ENCODE data around the gene ALMS1. TPM values are rescaled to one million over a fixed set of nuclear protein-coding genes. Genes with fewer than 3 reads are reported as not detected.

Gene ALMS1
- polyA plus RNA-seq, 3 donors, result 0.55 to 5.2 (median 0.64) TPM

DNA sequence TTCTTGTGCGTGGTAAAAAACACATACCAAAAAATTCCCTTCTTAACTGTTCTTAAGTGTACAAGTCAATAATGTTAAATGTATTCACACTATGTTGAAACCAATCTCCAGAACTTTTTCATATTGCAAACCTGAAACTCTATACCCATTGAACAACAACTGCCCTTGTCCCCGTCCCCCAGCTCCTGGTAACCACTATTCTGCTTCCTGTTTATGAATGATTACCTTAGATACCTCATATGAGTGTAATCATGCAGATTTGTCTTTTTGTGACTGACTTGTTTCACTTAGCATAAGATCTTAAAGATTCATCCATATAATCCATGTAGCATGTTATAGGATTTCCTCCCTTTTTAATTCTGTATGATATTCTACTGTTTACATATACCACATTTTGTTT is 196.7 kb downstream of the ALMS1 start:
- H2AFZ ChIP-seq (ENCODE audit: insufficient read depth, low read depth, low read length, poor library complexity, severe bottlenecking), result no peak overlapping the region
- intact Hi-C loops (cut with micrococcal nuclease), result no loop called here
- Mint-ChIP-seq H3K27me3 (ENCODE audit: low read depth in 3 of 3) (no peaks in the 10 kb centered on the region), H3K4me3 (no peak overlapping the region), H3K36me3 (peaks cover 9 to 19% of the 10 kb centered on the region in 2 donors), H3K4me1 (no peaks in the 10 kb centered on the region), H3K27ac (no peak overlapping the region), H3K9me3 (peaks cover 2 to 20% (median 11%) of the 10 kb centered on the region in 7 donors)
- no peaks in the 10 kb centered on the region for H3K4me1 ChIP-seq (ENCODE audit: control insufficient read depth in 1 of 2, insufficient read depth in 2 of 2, low read length in 2 of 2)
- no peaks in the 10 kb centered on the region for H3K9me3 ChIP-seq (replicated peaks in 1 of 2; ENCODE audit: control insufficient read depth in 1 of 2, insufficient read depth in 1 of 2, low read length in 2 of 2)
- DNase-seq, result no peak
- H3K79me2 ChIP-seq (ENCODE audit: insufficient read depth, low read length), result no peaks in the 10 kb centered on the region
- H4K20me1 ChIP-seq (ENCODE audit: insufficient read depth, low read length), result no peaks in the 10 kb centered on the region
- H3K27me3 ChIP-seq (ENCODE audit: control insufficient read depth in 2 of 2, insufficient read depth in 2 of 2, low read length in 2 of 2), result no peaks in the 10 kb centered on the region
- no peaks in the 10 kb centered on the region for H3K36me3 ChIP-seq (replicated peaks in 1 of 2; ENCODE audit: control insufficient read depth in 1 of 2, insufficient read depth in 2 of 2, low read length in 2 of 2)
- TF ChIP-seq, protein P1, sequence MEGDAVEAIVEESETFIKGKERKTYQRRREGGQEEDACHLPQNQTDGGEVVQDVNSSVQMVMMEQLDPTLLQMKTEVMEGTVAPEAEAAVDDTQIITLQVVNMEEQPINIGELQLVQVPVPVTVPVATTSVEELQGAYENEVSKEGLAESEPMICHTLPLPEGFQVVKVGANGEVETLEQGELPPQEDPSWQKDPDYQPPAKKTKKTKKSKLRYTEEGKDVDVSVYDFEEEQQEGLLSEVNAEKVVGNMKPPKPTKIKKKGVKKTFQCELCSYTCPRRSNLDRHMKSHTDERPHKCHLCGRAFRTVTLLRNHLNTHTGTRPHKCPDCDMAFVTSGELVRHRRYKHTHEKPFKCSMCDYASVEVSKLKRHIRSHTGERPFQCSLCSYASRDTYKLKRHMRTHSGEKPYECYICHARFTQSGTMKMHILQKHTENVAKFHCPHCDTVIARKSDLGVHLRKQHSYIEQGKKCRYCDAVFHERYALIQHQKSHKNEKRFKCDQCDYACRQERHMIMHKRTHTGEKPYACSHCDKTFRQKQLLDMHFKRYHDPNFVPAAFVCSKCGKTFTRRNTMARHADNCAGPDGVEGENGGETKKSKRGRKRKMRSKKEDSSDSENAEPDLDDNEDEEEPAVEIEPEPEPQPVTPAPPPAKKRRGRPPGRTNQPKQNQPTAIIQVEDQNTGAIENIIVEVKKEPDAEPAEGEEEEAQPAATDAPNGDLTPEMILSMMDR (IDR thresholded peaks at IDR 0.05), result no peak
- no CpG with 5 or more reads among the region's 2 CpGs for WGBS (ENCODE audit: insufficient coverage)
- H3K27ac ChIP-seq (ENCODE audit: low read depth in 1 of 2, low read length in 2 of 2), result no peak overlapping the region
- H3K4me2 ChIP-seq (replicated peaks; ENCODE audit: extremely low read depth, low read length, poor library complexity, severe bottlenecking), result no peak overlapping the region
- no peak overlapping the region for H3K4me3 ChIP-seq (replicated peaks in 1 of 3; ENCODE audit: low read depth in 2 of 3, low read length in 3 of 3)
- H3K9ac ChIP-seq (ENCODE audit: insufficient read depth, low read length, poor library complexity, severe bottlenecking), result no peak overlapping the region

DNA sequence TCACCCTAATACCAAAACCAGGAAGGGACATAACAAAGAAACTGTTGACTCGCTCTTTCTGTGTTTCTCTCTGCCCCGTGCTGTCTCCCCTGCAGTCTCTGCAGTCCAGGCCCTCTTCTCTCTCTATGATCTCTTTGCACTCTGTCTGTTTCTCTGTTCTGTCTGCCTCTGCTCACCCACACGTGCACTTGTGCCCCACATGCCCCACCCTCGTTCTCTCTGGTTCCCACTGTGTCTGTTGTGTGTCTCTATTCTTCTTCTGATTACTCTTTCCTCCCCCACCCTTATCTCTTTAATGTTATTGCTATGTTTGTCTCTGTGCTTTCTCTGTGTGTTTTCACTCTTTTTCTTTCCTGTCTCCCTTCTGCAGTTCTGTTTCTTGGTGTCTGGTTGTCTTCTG is 202.5 kb downstream of the ALMS1 start:
- Histone ChIP-seq H3K36me3 (replicated peaks in 1 of 2; ENCODE audit: control insufficient read depth in 1 of 2, insufficient read depth in 2 of 2, low read length in 2 of 2) (no peaks in the 10 kb centered on the region), H3K4me2 (replicated peaks; ENCODE audit: extremely low read depth, low read length, poor library complexity, severe bottlenecking) (no peak overlapping the region), H3K9ac (ENCODE audit: insufficient read depth, low read length, poor library complexity, severe bottlenecking) (no peak overlapping the region), H3K27me3 (ENCODE audit: control insufficient read depth in 2 of 2, insufficient read depth in 2 of 2, low read length in 2 of 2) (no peaks in the 10 kb centered on the region), H4K20me1 (ENCODE audit: insufficient read depth, low read length) (no peaks in the 10 kb centered on the region), H3K4me1 (ENCODE audit: control insufficient read depth in 1 of 2, insufficient read depth in 2 of 2, low read length in 2 of 2) (no peaks in the 10 kb centered on the region), H3K4me3 (replicated peaks in 1 of 3; ENCODE audit: low read depth in 2 of 3, low read length in 3 of 3) (no peak overlapping the region), H3K27ac (ENCODE audit: low read depth in 1 of 2, low read length in 2 of 2) (no peak overlapping the region), H3K79me2 (ENCODE audit: insufficient read depth, low read length) (no peaks in the 10 kb centered on the region), H3K9me3 (replicated peaks in 1 of 2; ENCODE audit: control insufficient read depth in 1 of 2, insufficient read depth in 1 of 2, low read length in 2 of 2) (no peaks in the 10 kb centered on the region), H2AFZ (ENCODE audit: insufficient read depth, low read depth, low read length, poor library complexity, severe bottlenecking) (no peak overlapping the region)
- H3K9me3 Mint-ChIP-seq, result peaks cover 0 to 8% (median 4%) of the 10 kb centered on the region in 7 donors
- no peaks in the 10 kb centered on the region for H3K36me3 Mint-ChIP-seq
- DNase-seq, result no peak
- H3K27ac Mint-ChIP-seq, result no peak overlapping the region
- WGBS (ENCODE audit: insufficient coverage), result 90% methylated on average over 2 of the region's 4 CpGs
- TF ChIP-seq, protein P1 (IDR thresholded peaks at IDR 0.05), result no peak
- H3K4me1 Mint-ChIP-seq, result no peaks in the 10 kb centered on the region
- intact Hi-C loops (cut with micrococcal nuclease), result no loop called here
- H3K4me3 Mint-ChIP-seq, result no peak overlapping the region
- peaks cover 0 to 3% (median 2%) of the 10 kb centered on the region in 3 donors for H3K27me3 Mint-ChIP-seq (ENCODE audit: low read depth in 3 of 3)
